ENCODE data around the gene ADGRL1. TPM values are rescaled to one million over a fixed set of nuclear protein-coding genes. Genes with fewer than 3 reads are reported as not detected.
A peak's percentile ranks its signal among the peaks of the same experiment; 100 is the strongest.

The ADGRL1 gene
- total and polyA plus RNA-seq, 2 of the 8 experiments (the other 6 are each of a cell fraction or from before 2014, with no cell fraction given): 95.6 to 112 TPM

DNA sequence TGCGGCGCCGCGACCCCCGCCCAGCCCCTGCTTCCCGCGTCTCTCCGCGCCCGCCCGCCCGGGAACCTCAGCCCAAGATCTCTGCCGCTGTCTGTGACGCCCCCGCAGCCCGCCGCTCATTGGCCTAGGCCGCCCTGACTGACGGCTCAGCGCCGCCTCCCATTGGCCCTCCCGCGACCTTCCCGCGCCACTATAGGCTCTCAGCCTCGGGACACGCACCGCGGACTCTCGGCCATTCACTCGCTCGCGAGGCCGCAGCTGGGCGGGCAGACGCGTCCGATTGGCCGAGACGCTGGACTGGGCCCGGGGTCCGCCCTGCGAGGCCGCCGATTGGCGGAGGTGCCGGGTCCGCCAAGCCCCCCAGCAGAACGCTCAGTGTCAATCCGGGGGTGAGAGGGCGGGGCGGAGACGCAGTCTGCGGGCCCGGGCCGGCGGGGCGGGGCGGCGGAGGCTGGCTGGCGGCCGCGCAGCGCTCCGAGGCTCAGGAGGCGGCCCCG lies 88.3 kb downstream of the ADGRL1 start, which contains the start of gene PRKACA (continued):
- TF ChIP-seq RAD21 (IDR thresholded peaks at IDR 0.05 in 1 of 2, conservative IDR thresholded peaks at IDR 0.05 in 1 of 2; ENCODE audit: low read depth in 2 of 2, low read length in 2 of 2): no peak
- no peak for TF ChIP-seq RFX5 (IDR thresholded peaks at IDR 0.05; ENCODE audit: borderline replicate concordance, low read depth, low read length)
- no peak for TF ChIP-seq BACH1 (IDR thresholded peaks at IDR 0.05; ENCODE audit: low read length)
- no peak for TF ChIP-seq TAF1 (IDR thresholded peaks at IDR 0.05; ENCODE audit: low read depth, low read length)
- peak; percentile 42; the same call in 1 of the 2 replicates for TF ChIP-seq BRCA1 (IDR thresholded peaks at IDR 0.05; ENCODE audit: low read depth, low read length)
- TF ChIP-seq KDM5A (IDR thresholded peaks at IDR 0.05; ENCODE audit: low read length): no peak
- no peak for TF ChIP-seq SP4 (IDR thresholded peaks at IDR 0.05; ENCODE audit: low read length)
- peak; percentile 95 for TF ChIP-seq CHD2 (IDR thresholded peaks at IDR 0.05; ENCODE audit: low read length)
- no peak for TF ChIP-seq POLR2AphosphoS5 (IDR thresholded peaks at IDR 0.05; ENCODE audit: low read depth, low read length)
- TF ChIP-seq PHF8 (conservative IDR thresholded peaks at IDR 0.05; ENCODE audit: low read depth, low read length): no peak
- TF ChIP-seq, protein P1, sequence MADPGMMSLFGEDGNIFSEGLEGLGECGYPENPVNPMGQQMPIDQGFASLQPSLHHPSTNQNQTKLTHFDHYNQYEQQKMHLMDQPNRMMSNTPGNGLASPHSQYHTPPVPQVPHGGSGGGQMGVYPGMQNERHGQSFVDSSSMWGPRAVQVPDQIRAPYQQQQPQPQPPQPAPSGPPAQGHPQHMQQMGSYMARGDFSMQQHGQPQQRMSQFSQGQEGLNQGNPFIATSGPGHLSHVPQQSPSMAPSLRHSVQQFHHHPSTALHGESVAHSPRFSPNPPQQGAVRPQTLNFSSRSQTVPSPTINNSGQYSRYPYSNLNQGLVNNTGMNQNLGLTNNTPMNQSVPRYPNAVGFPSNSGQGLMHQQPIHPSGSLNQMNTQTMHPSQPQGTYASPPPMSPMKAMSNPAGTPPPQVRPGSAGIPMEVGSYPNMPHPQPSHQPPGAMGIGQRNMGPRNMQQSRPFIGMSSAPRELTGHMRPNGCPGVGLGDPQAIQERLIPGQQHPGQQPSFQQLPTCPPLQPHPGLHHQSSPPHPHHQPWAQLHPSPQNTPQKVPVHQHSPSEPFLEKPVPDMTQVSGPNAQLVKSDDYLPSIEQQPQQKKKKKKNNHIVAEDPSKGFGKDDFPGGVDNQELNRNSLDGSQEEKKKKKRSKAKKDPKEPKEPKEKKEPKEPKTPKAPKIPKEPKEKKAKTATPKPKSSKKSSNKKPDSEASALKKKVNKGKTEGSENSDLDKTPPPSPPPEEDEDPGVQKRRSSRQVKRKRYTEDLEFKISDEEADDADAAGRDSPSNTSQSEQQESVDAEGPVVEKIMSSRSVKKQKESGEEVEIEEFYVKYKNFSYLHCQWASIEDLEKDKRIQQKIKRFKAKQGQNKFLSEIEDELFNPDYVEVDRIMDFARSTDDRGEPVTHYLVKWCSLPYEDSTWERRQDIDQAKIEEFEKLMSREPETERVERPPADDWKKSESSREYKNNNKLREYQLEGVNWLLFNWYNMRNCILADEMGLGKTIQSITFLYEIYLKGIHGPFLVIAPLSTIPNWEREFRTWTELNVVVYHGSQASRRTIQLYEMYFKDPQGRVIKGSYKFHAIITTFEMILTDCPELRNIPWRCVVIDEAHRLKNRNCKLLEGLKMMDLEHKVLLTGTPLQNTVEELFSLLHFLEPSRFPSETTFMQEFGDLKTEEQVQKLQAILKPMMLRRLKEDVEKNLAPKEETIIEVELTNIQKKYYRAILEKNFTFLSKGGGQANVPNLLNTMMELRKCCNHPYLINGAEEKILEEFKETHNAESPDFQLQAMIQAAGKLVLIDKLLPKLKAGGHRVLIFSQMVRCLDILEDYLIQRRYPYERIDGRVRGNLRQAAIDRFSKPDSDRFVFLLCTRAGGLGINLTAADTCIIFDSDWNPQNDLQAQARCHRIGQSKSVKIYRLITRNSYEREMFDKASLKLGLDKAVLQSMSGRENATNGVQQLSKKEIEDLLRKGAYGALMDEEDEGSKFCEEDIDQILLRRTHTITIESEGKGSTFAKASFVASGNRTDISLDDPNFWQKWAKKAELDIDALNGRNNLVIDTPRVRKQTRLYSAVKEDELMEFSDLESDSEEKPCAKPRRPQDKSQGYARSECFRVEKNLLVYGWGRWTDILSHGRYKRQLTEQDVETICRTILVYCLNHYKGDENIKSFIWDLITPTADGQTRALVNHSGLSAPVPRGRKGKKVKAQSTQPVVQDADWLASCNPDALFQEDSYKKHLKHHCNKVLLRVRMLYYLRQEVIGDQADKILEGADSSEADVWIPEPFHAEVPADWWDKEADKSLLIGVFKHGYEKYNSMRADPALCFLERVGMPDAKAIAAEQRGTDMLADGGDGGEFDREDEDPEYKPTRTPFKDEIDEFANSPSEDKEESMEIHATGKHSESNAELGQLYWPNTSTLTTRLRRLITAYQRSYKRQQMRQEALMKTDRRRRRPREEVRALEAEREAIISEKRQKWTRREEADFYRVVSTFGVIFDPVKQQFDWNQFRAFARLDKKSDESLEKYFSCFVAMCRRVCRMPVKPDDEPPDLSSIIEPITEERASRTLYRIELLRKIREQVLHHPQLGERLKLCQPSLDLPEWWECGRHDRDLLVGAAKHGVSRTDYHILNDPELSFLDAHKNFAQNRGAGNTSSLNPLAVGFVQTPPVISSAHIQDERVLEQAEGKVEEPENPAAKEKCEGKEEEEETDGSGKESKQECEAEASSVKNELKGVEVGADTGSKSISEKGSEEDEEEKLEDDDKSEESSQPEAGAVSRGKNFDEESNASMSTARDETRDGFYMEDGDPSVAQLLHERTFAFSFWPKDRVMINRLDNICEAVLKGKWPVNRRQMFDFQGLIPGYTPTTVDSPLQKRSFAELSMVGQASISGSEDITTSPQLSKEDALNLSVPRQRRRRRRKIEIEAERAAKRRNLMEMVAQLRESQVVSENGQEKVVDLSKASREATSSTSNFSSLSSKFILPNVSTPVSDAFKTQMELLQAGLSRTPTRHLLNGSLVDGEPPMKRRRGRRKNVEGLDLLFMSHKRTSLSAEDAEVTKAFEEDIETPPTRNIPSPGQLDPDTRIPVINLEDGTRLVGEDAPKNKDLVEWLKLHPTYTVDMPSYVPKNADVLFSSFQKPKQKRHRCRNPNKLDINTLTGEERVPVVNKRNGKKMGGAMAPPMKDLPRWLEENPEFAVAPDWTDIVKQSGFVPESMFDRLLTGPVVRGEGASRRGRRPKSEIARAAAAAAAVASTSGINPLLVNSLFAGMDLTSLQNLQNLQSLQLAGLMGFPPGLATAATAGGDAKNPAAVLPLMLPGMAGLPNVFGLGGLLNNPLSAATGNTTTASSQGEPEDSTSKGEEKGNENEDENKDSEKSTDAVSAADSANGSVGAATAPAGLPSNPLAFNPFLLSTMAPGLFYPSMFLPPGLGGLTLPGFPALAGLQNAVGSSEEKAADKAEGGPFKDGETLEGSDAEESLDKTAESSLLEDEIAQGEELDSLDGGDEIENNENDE (IDR thresholded peaks at IDR 0.05; ENCODE audit: insufficient replicate concordance, low read length): no peak
- no peak for TF ChIP-seq EZH2 (IDR thresholded peaks at IDR 0.05; ENCODE audit: low read depth, low read length, severe bottlenecking)
